Lung (tissue), 12 donors: ENCODE data around the gene NAPEPLD. TPM values are rescaled to one million over a fixed set of nuclear protein-coding genes. Genes with fewer than 3 reads are reported as not detected.
"Not testable (repeated sequence)": the region's sequence is repeated elsewhere in the genome, so short reads cannot be mapped to it uniquely, and the experiment has no call there.

Experiments used
- ATAC-seq: fragments of 200-7000 bp; cut with Tn5 transposase; one replicate; pipeline ENCODE4 v1.9.1; 2020; ENCODE audit warnings: moderate number of reproducible peaks; ENCODE audit not compliant: insufficient read depth, low FRiP score
- DNase-seq, 3 donors: peaks; one replicate each; pipeline ENCODE4 v3.0.0-alpha.2; 2013 to 2017
- H3K27ac ChIP-seq, 2 donors: one replicate each; pipeline ENCODE4 v1.5.1; 2013; ENCODE audit warnings: mild to moderate bottlenecking in 2 of 2, moderate library complexity in 2 of 2, control low read depth in 1 of 2, inconsistent platforms in 1 of 2, low read depth in 1 of 2, low read length in 1 of 2
- H3K27me3 ChIP-seq, 3 donors: one replicate each; pipeline ENCODE4 v1.5.1; 2013; ENCODE audit warnings: low read length in 2 of 3; ENCODE audit not compliant: control insufficient read depth in 3 of 3, insufficient read depth in 3 of 3
- H3K36me3 ChIP-seq, 4 donors: one replicate each; pipeline ENCODE4 v1.5.1; 2013; ENCODE audit warnings: low read length in 4 of 4, mild to moderate bottlenecking in 1 of 4, moderate library complexity in 1 of 4; ENCODE audit not compliant: control insufficient read depth in 4 of 4, insufficient read depth in 4 of 4
- H3K4me1 ChIP-seq, 5 donors: one replicate each; pipeline ENCODE4 v1.5.1; 2013; ENCODE audit warnings: low read length in 5 of 5, mild to moderate bottlenecking in 2 of 5, moderate library complexity in 1 of 5; ENCODE audit not compliant: control insufficient read depth in 5 of 5, insufficient read depth in 5 of 5
- H3K4me3 ChIP-seq: one replicate; pipeline ENCODE4 v1.5.1; 2013; ENCODE audit warnings: mild to moderate bottlenecking, control low read depth, moderate library complexity
- H3K9ac ChIP-seq, 2 donors: one replicate each; pipeline ENCODE4 v1.5.1; 2013; ENCODE audit warnings: low read length in 2 of 2, control low read depth in 1 of 2; ENCODE audit not compliant: insufficient read depth in 1 of 2
- H3K9me3 ChIP-seq, 4 donors: one replicate each; pipeline ENCODE4 v1.5.1; 2013; ENCODE audit warnings: low read length in 3 of 4, mild to moderate bottlenecking in 1 of 4, moderate library complexity in 1 of 4; ENCODE audit not compliant: control insufficient read depth in 4 of 4, insufficient read depth in 3 of 4
- CTCF ChIP-seq: IDR thresholded peaks from 2 replicates; pipeline ENCODE4 v1.5.1; 2012; ENCODE audit warnings: mild to moderate bottlenecking; ENCODE audit errors: control extremely low read depth, extremely low read depth
- WGBS, 2 donors: extraction: QIAGEN DNeasy Blood & Tissue Kit; methylation state at CpG; one replicate each; pipeline ENCODE4 v1.1.7; 2013; 5-methylcytosine and 5-hydroxymethylcytosine counted together
- polyA plus RNA-seq, 2 donors: library from polyadenylated mRNA; stranded (reverse); fragments of 200-250 nt; gene quantifications; one replicate each; pipeline ENCODE4 v1.2.1, GENCODE V29; 2013
- total RNA-seq, 2 donors: library from RNA; depleted of rRNA in 1 of 2; stranded (reverse); fragments of >200 nt in 1 of 2; gene quantifications; one replicate each; pipeline ENCODE4 v1.2.1, GENCODE V29; 2014 to 2021
- donor health status: control.
- donor health status: control.
- donor health status: Bipolar disorder and iron deficiency.
- donor health status: healthy.
- donor health status: DM: yes; HTN: yes; CAD: no.

NAPEPLD gene
- total and polyA plus RNA-seq, 4 donors, result 2.9 to 37.0 (median 8.9) TPM

GRCh38 chr7:103154042-103154441 is 5.1 kb upstream of the NAPEPLD start:
- Histone ChIP-seq H3K27ac (no peak overlapping the region), H3K4me1 (peaks cover 0 to 4% (median 1%) of the 10 kb centered on the region in 5 donors), H3K4me3 (no peak overlapping the region), H3K27me3 (no peaks in the 10 kb centered on the region), H3K36me3 (no peaks in the 10 kb centered on the region), H3K9ac (no peak overlapping the region), H3K9me3 (peaks cover 0 to 2% (median 0%) of the 10 kb centered on the region in 4 donors)
- no peak for DNase-seq
- no peak for TF ChIP-seq CTCF
- no peak for ATAC-seq
- WGBS, 2 donors, result 88 to 92% methylated on average over 6 of the region's 6 CpGs

DNA sequence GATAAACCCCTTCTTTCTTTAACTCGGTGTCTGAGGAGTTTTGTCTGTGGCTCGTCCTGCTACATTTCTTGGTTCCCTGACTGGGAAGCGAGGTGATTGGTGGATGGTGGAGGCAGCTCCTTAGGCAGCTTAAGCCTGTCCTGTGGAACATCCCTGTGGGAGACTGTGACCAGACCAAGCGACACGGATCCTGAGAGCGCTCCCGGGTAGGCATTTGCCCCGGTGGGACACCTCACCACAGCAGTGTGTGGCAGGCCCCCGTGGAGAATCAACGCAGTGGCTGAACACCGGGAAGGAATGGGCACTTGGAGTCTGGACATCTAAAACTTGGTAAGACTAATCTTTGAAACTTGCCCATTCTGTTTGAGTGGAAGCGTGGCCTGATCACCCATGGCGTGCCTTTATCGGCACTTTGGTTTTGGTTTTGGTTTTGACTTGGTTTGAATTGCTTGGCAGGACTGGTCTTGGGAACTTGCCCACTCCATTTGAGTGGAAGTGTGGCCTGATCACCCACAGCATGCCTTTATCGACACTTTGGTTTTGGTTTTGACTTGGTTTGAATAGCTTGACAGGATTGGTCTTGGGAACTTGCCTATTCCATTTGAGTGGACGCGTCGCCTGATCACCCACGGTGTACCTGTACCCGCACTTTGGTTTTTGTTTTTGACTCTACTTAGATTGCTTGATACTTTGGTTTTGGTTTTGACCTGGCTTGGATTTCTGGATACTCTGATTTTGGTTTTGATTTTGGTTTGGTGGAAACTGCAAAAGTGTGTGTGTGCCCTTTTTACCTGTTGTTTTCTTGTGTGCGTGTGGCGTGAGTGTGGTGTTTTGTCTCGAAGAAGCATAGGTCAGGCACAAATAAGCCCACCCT is 4.1 kb upstream of the NAPEPLD start:
- H3K36me3 ChIP-seq, ATAC-seq, H3K27me3 ChIP-seq, H3K9ac ChIP-seq, H3K4me1 ChIP-seq, H3K9me3 ChIP-seq, H3K4me3 ChIP-seq, DNase-seq, H3K27ac ChIP-seq: not testable (repeated sequence)
- WGBS, 2 donors, result 95 to 98% methylated on average over 23 of the region's 23 CpGs

DNA sequence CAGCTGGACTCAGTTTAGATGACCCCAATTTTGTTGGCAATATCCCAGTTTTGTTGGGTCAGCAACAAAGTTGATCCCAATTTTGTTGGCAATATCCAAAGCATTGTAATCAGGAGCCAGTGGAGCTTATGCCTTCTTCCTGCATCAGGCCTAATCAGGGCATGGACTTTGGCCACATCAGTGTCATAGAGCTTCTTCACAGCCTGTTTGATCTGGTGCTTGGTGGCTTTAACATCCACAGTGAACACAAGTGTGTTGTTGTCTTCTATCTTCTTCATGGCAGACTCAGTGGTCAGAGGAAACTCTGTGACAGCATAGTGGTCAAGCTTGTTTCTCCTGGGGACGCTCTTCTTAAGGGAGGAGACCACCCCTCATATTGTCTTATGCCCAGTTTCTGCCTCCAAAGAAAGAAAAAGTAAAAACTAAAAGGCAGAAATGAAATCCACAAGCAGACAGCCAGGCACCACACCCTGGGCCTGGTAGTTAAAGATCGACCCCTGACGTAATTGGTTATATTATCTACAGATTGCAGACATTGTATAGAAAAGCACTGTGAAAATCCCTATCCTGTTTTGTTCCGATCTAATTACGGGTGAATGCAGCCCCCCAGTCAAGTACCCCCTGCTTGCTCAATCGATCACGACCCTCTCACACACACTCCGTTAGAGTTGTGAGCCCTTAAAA is 3.2 kb upstream of the NAPEPLD start:
- H3K9me3 ChIP-seq, H3K27ac ChIP-seq, H3K36me3 ChIP-seq, ATAC-seq, H3K27me3 ChIP-seq, H3K4me3 ChIP-seq, DNase-seq, H3K9ac ChIP-seq: not testable (repeated sequence)
- WGBS, 2 donors, result 89 to 92% methylated on average over 8 of the region's 8 CpGs
- peaks cover 0 to 16% (median 1%) of the 10 kb centered on the region in 5 donors for H3K4me1 ChIP-seq

DNA sequence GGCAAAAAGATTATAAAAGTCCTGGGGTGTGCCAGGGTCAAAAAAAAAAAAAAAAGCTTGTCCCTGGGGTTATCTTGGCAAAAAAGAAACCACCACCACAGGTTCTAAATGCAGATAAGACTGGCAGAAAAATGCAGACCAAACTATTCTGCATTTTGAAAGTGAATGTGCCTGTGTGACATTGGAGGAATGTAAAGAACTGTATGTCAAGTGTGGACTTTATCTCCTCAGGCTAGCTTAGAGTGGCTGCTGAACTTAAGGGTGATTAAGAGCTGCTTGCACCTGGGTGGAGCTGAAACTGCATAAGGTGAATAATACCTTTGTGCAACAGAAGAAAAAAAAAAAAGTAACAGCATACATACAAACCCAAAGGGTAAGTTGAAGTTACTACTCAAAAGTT is 1.3 kb upstream of the NAPEPLD start:
- H3K4me1 ChIP-seq, result peaks cover 0 to 26% (median 3%) of the 10 kb centered on the region in 5 donors
- ATAC-seq (peak; percentile 42), DNase-seq (peak; percentile 58 to 85 (median 64))
- TF ChIP-seq CTCF, result no peak
- H3K27ac ChIP-seq, result no peak overlapping the region
- H3K9me3 ChIP-seq, result peaks cover 0 to 2% (median 0%) of the 10 kb centered on the region in 4 donors
- H3K4me3 ChIP-seq, result no peak overlapping the region
- H3K9ac ChIP-seq, result no peak overlapping the region
- H3K27me3 ChIP-seq, result no peaks in the 10 kb centered on the region
- no peaks in the 10 kb centered on the region for H3K36me3 ChIP-seq
